Astrocyte of the cerebellum (primary cell): ENCODE data around the gene UBXN7.
"Not testable (repeated sequence)": the region's sequence is repeated elsewhere in the genome, so short reads cannot be mapped to it uniquely, and the experiment has no call there.

Experiments used
- DNase-seq: peaks from one replicate; pipeline ENCODE4 v3.0.0-alpha.2; 2011; ENCODE audit warnings: low read depth
- H3K4me3 ChIP-seq: 2 replicates; pipeline ENCODE4 v1.5.1; 2011; ENCODE audit warnings: mild to moderate bottlenecking, low read depth, low read length, moderate library complexity
- in situ Hi-C: cut with HindIII; loops from 2 replicates; pipeline ENCODE4 v1.10.0; 2017; ENCODE audit warnings: low sequenced_read_pairs
- TF ChIP-seq, protein P1 (sequence below): IDR thresholded peaks from 2 replicates; pipeline ENCODE4 v1.5.1; 2012; ENCODE audit warnings: low read length, low read depth, moderate library complexity, mild to moderate bottlenecking; ENCODE audit errors: missing control alignments

The UBXN7 gene

DNA sequence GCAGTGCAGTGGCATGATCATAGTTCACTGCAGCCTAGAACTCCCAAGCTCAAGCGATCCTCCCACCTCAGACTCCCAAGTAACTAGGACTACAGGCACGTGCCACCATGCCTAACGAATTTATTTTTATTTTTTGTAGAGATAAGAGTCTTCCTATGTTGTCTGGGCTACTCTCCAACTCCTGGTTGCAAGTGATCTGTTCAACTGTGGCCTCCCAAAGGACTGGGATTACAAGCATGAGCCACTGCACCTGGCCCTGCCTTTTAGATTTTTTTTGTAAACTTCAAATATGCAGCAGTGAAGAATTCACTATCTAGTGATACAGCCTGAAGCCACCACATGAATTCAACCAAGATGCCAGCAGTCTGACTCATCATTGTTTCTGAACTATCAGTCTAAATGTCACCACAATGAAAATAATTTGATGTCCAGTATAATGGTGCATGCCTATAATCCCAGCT, 32.7 kb downstream of the UBXN7 start:
- no peak overlapping the region for H3K4me3 ChIP-seq
- TF ChIP-seq, protein P1, sequence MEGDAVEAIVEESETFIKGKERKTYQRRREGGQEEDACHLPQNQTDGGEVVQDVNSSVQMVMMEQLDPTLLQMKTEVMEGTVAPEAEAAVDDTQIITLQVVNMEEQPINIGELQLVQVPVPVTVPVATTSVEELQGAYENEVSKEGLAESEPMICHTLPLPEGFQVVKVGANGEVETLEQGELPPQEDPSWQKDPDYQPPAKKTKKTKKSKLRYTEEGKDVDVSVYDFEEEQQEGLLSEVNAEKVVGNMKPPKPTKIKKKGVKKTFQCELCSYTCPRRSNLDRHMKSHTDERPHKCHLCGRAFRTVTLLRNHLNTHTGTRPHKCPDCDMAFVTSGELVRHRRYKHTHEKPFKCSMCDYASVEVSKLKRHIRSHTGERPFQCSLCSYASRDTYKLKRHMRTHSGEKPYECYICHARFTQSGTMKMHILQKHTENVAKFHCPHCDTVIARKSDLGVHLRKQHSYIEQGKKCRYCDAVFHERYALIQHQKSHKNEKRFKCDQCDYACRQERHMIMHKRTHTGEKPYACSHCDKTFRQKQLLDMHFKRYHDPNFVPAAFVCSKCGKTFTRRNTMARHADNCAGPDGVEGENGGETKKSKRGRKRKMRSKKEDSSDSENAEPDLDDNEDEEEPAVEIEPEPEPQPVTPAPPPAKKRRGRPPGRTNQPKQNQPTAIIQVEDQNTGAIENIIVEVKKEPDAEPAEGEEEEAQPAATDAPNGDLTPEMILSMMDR: no peak
- peak; percentile 19 for DNase-seq
- in situ Hi-C loops: no loop called here

DNA sequence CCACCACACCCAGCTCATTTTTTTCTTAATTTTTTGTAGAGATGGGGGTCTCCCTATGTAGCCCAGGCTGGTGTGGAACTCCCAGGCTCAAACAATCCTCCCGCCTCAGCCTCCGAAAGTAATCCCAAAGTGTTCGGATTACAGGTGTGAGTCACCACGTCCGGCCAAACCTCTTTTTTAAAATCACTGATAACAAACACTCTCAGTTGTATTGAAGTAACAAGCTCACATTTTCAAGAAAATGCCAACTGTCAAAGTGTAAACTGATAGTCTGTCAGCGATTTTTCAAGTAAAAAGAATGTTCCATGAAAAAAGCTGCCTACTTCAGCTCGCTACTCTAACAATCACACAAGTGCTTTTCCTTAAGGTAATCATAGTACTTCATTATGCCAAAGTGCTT, 33.4 kb downstream of the UBXN7 start:
- DNase-seq: no peak
- in situ Hi-C loops: no loop called here
- TF ChIP-seq, protein P1: no peak
- no peak overlapping the region for H3K4me3 ChIP-seq

GRCh38 chr3:196397941-196398340, 34.3 kb downstream of the UBXN7 start:
- no peak for DNase-seq
- TF ChIP-seq, protein P1: no peak
- in situ Hi-C loops: no loop called here
- H3K4me3 ChIP-seq: no peak overlapping the region

GRCh38 chr3:196390116-196390515, 42.1 kb downstream of the UBXN7 start:
- TF ChIP-seq, protein P1: no peak
- DNase-seq: no peak
- no peak overlapping the region for H3K4me3 ChIP-seq
- in situ Hi-C loops: no loop called here

DNA sequence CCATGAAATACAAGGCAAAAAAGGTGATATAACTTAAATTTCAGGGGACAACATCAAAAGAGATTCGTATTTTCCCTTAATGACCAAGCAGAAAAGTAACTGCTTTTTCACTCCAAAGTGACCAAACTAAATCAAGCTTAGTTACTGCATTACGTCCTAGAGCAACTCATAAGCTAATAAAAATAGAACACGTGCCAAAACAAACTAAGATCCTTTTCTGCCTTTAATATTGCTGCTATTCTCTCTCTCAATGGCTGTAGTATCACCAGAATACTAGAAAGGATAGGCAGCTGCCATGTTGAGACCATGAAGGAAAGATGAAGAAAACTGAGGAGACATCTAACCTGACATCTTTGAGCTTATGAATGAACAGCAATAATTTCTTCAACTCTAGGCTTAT, 43.3 kb downstream of the UBXN7 start:
- no peak overlapping the region for H3K4me3 ChIP-seq
- TF ChIP-seq, protein P1: no peak
- in situ Hi-C loops: no loop called here
- no peak for DNase-seq

- H3K4me3 ChIP-seq, DNase-seq, in situ Hi-C loops: not testable (repeated sequence)
Observed at GRCh38 chr3:196387941-196388340, 44.3 kb downstream of the UBXN7 start.

GRCh38 chr3:196386797-196387196, 45.4 kb downstream of the UBXN7 start:
- in situ Hi-C loops, DNase-seq, H3K4me3 ChIP-seq: not testable (repeated sequence)

DNA sequence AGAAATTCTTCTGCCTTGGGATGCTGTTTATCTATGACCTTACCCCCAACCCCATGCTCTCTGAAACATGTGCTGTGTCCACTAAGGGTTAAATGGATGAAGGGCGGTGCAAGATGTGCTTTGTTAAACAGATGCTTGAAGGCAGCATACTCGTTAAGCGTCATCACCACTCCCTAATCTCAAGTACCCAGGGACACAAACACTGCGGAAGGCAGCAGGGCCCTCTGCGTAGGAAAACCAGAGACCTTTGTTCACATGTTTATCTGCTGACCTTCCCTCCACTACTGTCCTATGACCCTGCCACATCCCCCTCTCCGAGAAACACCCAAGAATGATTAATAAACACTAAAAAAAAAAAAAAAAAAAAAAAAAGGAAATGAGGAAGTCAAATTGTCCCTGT, 46.2 kb downstream of the UBXN7 start:
- H3K4me3 ChIP-seq, DNase-seq, in situ Hi-C loops: not testable (repeated sequence)

- H3K4me3 ChIP-seq, in situ Hi-C loops, DNase-seq: not testable (repeated sequence)
Observed at GRCh38 chr3:196385446-196385845, 46.8 kb downstream of the UBXN7 start.
